HG02571 (cell line): Measurements from ENCODE around the gene CRB2.

Experiments
- ATAC-seq: cut with Tn5 transposase; IDR thresholded peaks from one replicate; pipeline ENCODE4 v1.9.1; 2021; ENCODE audit warnings: mild to moderate bottlenecking, moderate library complexity; ENCODE audit not compliant: unreplicated experiment

CRB2 gene

DNA sequence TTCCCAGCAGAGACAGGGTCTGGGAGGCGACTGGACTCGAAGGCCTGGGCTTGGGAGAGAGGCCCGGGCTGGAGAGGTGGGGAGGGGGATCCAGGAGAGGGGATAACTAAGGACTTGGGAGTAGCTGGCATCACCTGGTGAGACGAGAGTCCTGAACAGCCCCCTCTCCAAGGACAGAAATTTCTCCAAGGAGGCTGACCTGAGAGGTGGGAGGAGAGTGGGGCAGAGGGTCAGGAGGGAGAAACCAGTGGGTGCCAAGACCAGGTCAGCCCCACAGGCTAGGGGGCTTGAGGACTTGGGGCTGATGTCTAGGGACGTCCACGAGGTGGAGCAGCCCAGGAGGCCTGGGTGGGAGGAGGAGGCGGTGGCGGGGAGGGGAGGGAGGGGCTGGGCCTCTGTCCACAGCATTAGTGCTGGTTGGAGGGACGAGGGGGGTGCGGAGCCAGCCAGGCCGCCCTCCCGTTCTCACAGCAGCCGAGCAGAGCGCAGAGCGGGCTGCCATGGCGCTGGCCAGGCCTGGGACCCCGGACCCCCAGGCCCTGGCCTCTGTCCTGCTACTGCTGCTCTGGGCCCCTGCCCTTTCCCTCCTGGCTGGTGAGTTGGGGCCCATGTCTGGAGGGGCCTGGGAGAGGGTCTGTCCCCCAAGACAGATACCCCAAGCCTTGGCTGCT is at the start of gene CRB2:
CRB2 (plus strand) TSS at position 437 of the 671 bp plus-strand sequence; CDS start at position 501, 64 bp downstream.
- ATAC-seq, result no peak

DNA sequence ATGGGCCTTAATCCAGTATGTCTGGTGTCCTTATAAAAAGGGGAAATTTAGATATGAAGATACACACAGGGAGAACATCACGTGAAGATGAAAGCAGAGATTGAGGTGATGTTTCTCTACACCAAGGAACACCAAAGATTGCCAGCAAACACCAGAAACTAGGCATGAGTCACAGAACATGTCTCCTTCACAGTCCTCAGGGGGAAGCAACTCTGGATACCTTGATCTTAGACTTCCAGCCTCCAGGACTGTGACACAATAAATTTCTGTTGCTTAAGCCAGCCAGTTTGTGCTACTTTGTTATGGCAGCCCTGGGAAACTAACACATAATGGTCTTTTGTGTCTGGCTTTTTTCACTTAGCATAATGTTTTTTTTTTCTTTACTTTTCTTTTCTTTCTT is 46.4 kb upstream of the CRB2 start:
- ATAC-seq, result no peak

DNA sequence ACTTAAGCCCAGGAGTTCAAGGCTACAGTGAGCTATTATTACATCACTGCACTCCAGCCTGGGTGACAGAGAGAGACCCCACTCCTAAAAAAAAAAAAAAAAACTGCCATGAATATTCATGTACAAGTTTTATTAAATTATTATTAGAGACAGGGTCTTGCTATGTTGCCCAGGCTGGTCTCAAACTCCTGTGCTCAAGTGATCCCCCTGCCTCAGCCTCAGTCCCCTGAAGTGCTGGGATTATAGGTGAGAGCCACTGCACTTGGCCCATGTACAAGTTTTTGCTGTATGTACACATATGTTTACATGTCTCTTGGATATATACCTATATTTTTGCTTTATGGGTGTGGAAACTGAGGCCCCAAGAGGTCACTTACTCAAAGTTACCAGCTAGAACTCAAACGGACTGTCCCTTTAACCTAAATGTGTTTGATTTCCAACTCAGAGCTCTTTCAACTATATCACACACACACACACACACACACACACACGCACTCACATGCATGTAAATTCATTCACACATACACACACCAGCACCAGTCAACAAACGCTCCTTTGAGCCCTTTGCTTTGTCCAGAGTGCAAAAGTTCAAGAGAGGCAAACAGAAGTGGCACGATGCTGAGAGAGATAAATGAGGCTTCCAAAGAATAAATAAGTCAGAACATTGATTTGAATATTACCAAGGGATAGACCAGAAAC is 45.3 kb upstream of the CRB2 start:
- ATAC-seq, result no peak

DNA sequence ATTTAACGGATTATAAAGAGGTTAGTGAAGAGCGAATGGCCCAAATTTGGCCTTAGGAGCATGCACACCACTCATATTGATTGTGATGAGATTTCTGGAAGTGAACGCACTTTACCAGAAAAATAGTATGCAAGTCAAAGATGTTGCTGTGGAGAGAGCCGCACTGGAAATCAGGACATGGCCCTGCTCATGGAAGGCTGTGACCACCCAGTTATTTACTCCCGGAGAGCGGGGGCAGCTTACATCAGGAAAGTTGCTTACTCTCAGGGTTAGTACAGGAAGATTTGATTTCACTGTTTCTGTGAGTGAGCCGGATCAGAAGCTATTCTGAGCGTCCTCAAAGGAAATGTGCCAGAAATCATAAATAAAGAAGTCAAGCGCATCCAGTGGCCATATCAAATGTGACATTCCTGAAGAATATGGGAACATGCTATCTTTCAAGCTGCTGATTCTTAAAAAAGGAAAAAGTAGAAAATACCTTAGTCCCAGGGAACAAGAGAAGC is 44.7 kb upstream of the CRB2 start:
- no peak for ATAC-seq

DNA sequence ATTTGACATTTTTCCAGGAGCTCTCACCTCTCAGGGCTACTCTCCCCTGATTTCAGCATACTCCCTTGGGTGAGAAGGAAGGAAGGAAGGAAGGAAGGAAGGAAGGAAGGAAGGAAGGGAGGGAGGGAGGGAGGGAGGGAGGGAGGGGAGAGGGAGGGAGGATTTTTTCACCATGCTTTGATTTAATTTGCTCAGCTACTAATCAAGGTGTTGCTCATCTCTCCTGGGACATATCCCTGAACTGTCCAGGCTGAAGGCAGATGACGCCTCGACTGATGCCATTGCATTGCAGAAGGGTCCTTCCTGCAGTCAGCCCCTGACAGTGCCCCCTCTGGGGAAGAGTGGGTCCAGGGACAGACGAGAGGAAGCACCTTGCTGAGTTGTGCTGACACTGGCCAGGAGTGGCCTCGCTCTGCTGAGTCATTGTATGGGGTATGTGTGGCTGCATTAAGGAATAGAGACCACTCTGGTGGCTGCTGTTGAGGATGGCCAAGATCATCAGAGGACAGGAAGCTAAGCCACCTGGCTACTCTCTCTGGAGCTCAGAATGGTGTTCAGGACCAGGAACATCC is 43.6 kb upstream of the CRB2 start:
- no peak for ATAC-seq

DNA sequence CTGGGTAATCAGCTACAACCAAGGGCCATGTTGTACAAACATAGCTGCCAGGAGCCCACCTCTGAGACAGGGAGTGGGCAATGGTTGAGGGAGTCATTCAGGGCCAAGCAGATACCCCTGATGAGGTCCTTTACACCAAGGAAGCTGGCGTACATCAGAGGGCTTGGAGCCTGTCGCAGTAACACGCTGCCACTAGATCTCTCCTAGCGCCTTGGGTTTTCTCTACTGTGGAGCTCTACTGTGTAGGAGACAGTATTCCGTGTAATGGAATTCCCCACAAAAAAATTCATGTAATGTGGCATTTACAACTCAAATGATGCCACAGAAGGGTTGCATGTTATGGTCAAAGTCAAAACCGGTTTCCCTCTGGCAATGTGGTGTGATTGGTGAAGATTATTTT is 41.4 kb upstream of the CRB2 start:
- no peak for ATAC-seq

DNA sequence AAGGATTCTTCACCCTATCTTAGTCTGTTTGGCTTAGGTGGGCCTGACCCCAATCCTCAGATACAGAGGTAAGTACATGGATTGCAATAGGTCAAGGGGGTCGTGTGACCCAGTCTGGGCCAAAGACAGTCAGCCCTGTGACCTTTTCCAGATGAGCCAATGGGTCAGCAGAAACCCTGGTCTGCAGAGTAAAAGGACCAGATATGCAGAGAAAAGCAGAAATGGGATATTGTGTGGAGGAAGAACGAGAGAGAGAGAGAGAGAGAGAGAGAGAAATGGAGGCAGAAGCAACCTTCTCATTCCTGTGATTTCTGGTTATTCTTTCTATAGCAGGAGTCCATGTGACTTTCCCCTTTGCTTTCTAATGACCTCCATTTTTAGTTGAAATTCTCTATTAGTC is 40.4 kb upstream of the CRB2 start:
- ATAC-seq, result no peak

DNA sequence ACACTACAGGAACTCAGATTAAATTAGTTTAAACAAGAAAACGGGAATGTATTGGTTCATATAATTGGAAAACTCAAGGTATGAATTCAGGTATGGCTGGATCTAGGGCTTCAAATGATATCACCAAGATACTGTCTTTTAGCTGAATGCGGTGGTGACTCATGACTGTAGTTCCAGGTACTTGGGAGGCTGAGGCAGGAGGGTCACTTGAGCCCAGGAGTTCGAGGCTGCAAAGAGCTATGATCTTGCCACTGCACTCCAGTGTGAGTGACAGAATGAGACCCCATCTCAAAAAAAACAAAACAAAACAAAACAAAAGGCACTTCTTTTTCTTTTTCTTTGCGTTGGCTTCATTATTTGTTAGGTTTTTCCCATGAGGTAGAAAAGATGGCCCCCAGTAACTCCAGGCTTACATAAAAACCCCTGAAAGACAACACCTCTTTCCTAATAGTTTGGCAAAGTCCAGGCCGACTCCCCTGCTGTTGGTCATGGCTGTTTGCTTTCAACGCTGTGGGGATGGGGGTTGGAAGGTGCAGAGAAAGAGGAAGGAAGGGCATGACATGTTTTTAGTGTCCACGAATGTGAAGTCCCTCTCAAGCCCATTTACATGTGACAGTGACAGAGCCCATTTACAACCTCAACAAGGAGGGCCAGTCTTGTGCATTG is 39.8 kb upstream of the CRB2 start:
- ATAC-seq, result no peak

DNA sequence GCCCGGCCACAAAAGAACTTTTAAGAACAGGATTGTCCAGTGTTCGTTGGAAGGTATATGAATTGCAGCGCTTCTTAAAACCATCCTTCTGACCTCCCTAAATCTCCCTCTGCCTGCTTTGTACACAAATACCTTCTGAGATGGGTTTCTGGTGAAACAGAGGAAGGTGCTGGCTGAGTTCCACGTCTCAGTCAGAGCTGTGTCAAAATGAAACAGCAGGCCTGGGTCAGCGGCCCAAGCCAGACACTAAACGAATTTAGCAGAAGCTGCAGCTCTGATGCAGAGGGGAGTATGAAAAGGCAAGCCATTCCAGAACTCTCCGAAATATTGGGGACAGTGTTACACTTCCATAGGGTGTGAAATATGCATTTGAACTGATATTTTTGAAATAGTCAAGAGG is 37.8 kb upstream of the CRB2 start:
- ATAC-seq, result no peak

DNA sequence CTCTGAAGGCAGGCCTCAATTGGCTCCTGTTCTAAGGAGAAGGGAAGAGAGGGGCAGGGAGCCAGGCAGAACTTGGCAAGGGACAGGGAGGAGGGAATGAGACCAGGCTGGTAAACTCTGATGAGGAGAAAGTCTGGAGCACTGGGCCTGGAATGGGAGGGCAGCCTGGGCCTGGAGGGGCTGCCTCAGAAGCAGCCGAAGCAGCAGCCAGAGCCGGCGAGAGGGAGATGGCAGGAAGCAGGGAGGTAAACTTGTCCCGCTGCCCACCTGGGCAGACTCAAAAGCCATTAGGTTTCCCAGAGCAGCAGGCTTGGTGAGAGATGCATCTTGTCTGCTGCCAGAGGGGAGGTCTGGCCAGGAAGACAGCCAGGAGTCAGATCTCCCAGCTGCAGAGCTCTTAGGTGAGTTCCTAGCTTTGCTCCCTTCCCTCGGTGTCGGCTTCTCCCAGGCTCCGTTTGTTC is 37.0 kb upstream of the CRB2 start:
- no peak for ATAC-seq

DNA sequence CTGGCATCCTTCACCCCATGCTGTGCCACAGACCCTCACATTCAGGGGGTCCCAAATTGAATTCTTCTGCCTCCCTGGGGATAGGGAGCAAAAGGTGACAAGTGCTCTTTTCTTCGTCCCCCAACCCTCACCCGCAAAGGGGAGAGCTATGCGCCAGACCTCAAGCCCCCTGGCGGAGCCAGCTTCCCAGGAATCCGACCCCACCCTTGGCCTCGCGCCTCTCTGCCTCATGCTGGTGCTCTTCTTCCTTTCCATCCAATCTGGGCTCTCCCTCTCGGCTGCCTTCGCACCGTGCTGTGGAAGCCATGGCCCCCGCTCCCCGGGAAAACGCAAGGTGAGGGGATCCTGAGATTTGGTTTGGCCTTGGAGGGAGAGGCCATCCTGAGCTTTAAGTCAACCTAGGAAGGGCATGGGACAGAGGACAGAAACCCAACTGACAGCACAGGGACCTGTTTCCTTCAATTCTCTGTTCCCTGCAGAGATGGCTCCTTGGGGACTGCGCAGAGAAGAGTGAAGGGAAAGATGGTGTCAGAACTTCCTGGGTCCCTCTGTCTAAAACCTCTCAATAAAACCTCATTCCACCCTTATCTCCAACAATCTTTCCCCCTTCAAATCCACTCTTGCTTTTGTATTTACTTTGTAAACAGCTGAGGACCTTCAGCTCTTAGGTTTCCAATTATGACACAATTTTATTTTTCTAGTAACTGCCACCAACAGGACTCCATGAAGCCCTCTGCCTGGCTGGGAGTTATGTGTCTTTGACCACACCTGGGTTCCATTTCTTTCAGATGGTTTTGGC is 36.3 kb upstream of the CRB2 start:
- no peak for ATAC-seq

DNA sequence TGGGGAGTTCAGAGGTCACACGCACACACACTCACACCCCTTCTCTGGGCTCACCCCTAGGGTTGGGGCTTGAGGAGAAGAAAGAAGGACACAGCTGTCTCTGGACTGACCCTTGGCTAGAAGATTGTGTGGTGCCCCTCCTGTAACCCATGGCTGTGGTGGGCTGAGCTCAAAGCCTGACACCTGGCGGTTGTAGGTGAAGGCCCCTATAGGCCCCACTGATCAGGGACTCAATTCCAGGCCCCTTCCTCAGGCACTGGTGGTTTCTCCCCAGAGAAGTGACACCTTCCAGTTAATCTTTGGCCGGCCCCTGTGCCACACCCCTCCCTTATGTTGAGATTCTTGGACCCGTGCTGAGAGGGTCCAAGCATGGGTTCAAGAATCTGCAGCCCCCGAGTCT is 35.2 kb upstream of the CRB2 start:
- ATAC-seq, result no peak

DNA sequence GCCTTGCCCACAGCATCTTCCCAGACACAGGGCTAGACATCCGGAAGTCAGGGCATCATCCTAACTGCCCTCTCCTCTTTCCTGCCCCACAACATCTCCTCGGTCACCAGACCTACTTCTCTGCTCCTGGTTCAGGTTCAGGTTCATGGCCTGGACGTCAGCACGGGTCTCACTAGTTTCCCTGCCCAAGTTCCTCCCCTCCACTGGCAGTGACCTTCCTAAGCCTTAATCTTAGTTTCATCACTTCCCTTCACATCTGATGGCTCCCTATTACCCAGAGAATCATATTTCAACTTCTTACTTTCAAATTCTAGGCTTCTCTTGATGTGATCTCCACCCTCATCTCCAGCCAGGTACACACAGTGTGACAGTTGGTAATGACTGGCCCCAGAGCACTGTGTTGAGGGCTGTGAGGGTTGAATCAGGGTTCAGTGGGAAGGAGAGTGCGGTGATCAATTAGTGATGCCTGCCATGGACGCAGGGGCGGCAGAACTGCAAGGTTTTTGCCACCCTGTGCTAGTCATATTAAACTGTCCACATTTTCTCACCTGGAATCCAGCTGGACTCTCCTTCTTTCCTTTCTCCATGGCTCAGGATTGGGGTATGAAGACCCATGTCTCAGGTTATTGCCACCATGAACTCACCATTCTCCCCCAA is 34.3 kb upstream of the CRB2 start:
- ATAC-seq, result no peak

DNA sequence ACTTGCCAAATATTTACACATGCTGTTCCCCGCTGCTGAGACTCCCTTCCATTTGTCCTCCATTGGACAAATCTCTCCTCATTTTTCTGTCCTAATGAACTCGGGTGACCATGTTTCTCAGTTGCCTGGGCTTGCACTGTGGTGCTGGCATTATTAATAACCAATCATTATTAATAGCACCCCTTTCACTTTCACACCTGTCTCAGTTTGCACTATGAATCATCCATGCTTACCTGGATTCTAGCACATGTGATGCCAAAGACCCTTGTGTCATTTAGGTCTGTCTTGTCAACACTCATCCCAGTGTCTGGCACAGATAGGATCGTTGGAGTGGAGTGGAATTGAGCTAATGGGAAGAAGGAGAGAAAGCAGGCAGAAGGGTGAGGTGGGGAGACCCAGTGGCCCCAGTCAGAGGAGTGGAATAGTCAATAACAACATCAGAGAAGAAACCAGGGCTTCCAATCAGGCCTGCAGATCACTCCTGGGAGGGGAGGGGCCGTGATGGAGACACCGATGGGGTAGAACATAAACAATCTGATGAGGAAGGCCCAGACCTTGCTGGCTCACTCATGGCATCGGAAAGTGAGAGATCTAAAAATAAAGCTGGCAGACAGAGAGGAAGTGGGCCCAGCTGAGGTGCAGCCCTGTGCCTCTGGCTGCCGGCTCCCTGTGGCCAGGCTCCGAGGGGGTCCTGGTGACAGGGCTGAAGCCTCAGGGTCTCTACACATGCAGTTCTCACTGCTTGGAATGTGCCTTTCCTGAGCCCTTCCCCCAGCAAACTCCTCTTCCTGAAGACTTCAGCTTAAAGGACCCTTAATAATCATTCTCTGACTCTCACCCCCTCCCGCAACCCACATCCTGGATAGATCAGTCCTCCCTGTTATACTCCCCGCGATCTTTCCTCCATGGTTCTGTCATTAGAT is 33.5 kb upstream of the CRB2 start:
- ATAC-seq, result peak; percentile 48

DNA sequence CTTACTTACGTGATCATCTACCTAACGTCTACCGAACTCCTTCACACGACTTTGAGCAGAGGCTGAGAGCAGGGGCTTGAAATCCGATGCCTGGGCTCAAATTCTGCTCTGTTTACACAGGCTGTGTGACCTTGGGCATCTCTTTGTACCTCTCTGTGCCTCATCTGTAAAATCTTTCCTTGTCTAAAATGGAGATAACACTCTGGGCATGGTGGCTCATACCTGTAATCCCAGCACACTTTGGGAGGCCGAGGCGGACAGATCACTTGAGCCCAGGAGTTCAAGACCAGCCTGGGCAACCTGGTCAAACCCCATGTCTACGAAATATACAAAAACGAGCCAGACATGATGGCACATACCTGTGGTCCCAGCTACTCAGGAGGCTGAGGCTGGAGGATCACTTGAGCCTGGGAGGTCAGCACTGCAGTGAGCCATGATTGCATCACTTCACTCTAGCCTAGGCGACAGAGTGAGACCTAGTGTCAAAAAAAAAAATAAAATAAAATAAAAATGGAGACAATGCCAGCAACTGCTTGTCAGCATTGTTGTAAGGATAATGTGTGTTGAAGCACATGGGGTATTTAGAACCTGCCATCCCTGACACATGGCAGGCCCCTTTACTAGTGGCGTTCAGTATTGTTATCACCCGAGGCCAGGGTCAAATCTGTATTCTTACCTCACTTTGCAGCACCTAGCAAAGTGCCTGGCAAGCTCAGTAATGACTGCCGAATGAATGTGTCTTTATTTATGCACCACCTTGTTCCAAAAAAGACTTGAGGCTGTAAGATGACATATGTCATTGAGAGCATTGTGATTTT is 32.6 kb upstream of the CRB2 start:
- ATAC-seq, result no peak

DNA sequence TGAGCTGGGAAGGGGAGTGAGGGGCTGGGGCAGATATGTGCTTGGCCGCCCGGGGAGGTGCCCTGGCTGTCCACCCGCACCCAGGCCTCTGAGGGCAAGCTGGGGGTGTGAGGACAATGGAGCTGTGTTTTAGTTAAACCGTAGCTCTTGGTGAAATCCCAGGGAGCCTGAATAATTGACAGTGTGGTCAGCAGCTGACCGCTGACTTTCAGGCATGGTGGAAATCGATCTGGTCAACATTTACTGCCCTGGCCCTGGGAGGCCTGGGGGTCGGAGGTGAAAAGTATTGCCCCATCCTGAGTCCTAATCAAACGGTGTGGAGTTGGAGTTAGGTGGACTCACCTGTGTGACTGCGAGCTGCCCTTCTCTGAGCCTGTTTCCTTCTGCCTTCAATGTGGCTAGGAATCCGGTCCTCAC is 31.2 kb upstream of the CRB2 start:
- ATAC-seq, result no peak

DNA sequence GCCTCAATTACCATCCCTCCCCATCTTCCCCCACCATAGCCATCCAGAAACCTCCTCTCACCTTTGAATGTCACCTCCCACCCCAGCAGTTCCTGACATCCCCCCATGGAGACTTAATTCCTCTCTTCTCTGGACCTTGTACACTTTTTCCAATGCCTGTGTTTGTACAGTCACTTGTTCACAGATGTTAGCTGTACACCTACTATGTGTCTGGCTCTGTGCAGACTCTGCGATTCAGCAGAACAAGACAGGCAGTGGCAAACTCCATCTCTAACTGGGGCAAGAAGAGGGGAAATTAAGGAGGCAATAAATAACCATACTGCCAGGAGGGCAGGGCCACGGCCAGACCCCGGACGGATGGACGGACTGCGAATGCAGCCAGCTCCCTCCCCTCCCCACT is 29.8 kb upstream of the CRB2 start:
- no peak for ATAC-seq

DNA sequence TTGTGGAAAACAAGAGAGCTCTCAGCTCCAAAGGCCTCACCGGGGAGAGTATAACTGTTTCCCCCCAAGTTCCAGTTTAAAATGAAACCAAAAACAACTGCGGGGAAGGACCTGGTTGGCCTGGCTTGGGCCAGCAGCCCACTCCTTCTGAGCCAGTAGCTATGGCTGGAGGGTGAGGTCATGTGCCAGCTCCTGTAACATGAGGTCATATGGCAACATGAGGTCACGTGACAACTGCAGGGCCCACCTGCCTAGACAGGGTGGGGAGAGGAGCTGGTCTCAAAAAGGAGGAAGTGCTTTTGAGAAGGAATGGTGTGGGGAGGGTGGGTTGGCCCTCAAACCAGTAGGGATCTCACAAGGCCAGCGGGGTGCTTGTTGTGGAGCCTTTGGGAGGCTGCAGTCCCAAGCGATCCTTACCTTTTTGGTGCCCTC is 29.3 kb upstream of the CRB2 start:
- ATAC-seq, result no peak
